ENCODE data around the gene CYP2W1.

DNA sequence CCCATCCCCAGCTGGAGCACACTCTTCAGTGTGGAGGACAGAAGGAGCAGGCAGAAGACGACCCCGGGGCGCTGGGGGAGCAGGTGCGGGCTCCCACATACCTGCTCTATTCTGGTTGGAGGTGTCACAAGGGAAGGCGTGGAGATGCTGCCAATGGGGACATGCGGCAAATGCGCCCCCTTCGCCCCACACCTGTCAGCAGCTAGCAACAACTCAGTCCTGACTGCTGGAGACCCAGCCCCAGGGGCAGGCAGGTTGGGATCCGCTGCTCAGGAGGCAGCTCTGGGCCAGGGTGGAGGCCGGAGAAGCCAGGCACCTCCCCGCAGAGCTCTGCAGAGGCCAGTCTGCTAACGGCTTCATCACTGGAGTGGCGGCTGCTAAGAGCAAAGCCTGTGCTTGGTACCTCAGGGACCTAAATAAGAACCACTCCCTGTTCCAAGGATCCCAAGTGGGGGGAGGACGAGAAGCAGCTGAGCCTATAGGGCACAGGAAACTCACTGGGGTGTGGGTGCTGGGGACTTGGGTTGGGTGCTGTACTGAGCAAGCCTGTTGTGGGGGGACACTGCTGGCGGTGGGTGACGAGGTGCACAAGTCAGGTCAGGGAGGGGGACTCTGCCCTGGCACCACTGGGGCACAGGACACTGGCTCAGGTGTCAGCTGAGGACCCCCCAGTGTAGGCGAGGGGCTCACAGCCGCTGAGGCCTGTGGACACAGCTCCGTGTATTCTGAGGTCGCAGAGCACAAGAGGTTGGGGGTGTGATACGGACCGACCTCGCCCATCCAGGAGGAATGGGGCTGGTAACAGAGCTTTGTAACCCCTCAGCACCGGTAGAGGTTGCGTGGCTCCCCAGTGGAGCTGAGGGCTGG lies 42.1 kb downstream of the CYP2W1 start:
- TF ChIP-seq BHLHE40 (IDR thresholded peaks at IDR 0.05; ENCODE audit: low read depth, low read length) = no peak
- TF ChIP-seq, protein P1, sequence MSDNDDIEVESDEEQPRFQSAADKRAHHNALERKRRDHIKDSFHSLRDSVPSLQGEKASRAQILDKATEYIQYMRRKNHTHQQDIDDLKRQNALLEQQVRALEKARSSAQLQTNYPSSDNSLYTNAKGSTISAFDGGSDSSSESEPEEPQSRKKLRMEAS (IDR thresholded peaks at IDR 0.05) = no peak
- no peak for TF ChIP-seq POLR2A (IDR thresholded peaks at IDR 0.05; ENCODE audit: low read length)
- TF ChIP-seq, protein P2, sequence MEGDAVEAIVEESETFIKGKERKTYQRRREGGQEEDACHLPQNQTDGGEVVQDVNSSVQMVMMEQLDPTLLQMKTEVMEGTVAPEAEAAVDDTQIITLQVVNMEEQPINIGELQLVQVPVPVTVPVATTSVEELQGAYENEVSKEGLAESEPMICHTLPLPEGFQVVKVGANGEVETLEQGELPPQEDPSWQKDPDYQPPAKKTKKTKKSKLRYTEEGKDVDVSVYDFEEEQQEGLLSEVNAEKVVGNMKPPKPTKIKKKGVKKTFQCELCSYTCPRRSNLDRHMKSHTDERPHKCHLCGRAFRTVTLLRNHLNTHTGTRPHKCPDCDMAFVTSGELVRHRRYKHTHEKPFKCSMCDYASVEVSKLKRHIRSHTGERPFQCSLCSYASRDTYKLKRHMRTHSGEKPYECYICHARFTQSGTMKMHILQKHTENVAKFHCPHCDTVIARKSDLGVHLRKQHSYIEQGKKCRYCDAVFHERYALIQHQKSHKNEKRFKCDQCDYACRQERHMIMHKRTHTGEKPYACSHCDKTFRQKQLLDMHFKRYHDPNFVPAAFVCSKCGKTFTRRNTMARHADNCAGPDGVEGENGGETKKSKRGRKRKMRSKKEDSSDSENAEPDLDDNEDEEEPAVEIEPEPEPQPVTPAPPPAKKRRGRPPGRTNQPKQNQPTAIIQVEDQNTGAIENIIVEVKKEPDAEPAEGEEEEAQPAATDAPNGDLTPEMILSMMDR (IDR thresholded peaks at IDR 0.05) = no peak
- no peak for TF ChIP-seq FOXS1 (CRISPR knock-in tag; IDR thresholded peaks at IDR 0.05)
- TF ChIP-seq RNF2 (IDR thresholded peaks at IDR 0.05; ENCODE audit: borderline replicate concordance, low read depth) = no peak
- no peak for TF ChIP-seq CBX8 (IDR thresholded peaks at IDR 0.05)
- no peak for TF ChIP-seq CHD2 (IDR thresholded peaks at IDR 0.05; ENCODE audit: low read length, partially characterized antibody)
- no peak for TF ChIP-seq HOXA7 (CRISPR knock-in tag; IDR thresholded peaks at IDR 0.05)
- no peak for TF ChIP-seq NPAS2 (CRISPR knock-in tag; IDR thresholded peaks at IDR 0.05; ENCODE audit: borderline replicate concordance)
- TF ChIP-seq NR3C1 (IDR thresholded peaks at IDR 0.05) = no peak
- no peak for TF ChIP-seq EHMT2 (IDR thresholded peaks at IDR 0.05; ENCODE audit: low read depth)
